Lower leg skin (tissue), 3 donors: ENCODE results near the gene UTP15.

Experiments used
- CTCF ChIP-seq, 3 donors: fragments of 450-650 bp; IDR thresholded peaks; one replicate each; pipeline ENCODE4 v1.5.1; 2016; ENCODE audit warnings: antibody characterized with exemption in 3 of 3, mild to moderate bottlenecking in 3 of 3, moderate library complexity in 2 of 3
- POLR2A ChIP-seq, 2 donors: fragments of 450-650 bp; IDR thresholded peaks; one replicate each; pipeline ENCODE4 v1.6.1; 2016 to 2017; ENCODE audit warnings: antibody characterized with exemption in 2 of 2, mild to moderate bottlenecking in 1 of 2, moderate library complexity in 1 of 2

GRCh38 chr5:73552642-73553041, 12.9 kb upstream of the UTP15 start:
- TF ChIP-seq CTCF (IDR thresholded peaks at IDR 0.05) (no peak), POLR2A (IDR thresholded peaks at IDR 0.05) (no peak)
